ENCODE results near the gene GHRL. TPM values are rescaled to one million over a fixed set of nuclear protein-coding genes. Genes with fewer than 3 reads are reported as not detected.
A peak's percentile ranks its signal among the peaks of the same experiment; 100 is the strongest.

The GHRL gene, protein sequence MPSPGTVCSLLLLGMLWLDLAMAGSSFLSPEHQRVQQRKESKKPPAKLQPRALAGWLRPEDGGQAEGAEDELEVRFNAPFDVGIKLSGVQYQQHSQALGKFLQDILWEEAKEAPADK
- under 1 TPM in 1 of 2 donors, not detected in 1; 0.60 TPM for total RNA-seq
- long read RNA-seq, partial matches to known transcripts: 0 of 1 reads
- long read RNA-seq, other reads (novel, unspliced or antisense): 1 of 1 reads

- ATAC-seq (peak in 1 of 2 donors; percentile 22), DNase-seq (no peak)
- intact Hi-C loops (cut with DNase I): no loop called here
Observed at GRCh38 chr3:10292505-10293419, at the start of gene GHRL. TSS of gene GHRL (minus strand) at chr3:10292947. CDS start at chr3:10290180, 2,767 bp downstream.

DNA sequence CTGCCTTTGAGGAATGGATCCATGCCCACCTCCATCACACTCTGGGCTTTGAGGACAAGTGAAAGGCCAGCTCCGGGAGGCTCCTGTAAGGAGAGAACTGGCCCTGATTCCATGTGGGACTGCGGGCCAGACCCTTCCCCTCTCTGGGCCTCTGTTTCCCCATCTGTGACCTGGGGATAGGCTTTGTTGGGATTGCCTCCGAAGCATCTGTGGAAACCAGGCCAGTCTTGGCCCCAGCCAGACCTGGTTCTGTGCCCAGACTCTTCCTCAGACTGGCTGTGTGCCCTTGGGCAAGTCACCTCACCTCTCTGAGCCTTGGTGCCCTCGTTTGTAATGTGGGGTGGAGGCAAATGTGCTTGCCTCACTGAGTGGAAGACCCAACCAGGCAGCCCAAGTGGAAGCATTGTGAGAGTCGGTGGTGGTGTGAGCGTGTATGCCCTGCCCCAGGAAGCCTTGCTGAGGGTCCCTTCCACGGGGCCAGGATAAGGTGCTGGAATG lies 49.2 kb upstream of the GHRL start:
- no peak for DNase-seq
- ATAC-seq: no peak
- intact Hi-C loops (cut with DNase I): loop anchor here in 1 of 2 donors (5.0 kb wide), 1 partner anchor 350 kb away; no protein-coding TSS in a partner anchor

- intact Hi-C loops (cut with DNase I): loop anchor here in 1 of 2 donors (5.0 kb wide), 1 partner anchor 352 kb away; no protein-coding TSS in a partner anchor
- ATAC-seq: no peak
- DNase-seq: no peak
Observed at GRCh38 chr3:10340476-10340875, 47.7 kb upstream of the GHRL start.

GRCh38 chr3:10340046-10340445 lies 47.3 kb upstream of the GHRL start:
- DNase-seq (no peak), ATAC-seq (no peak)
- intact Hi-C loops (cut with DNase I): loop anchor here in 1 of 2 donors (5.0 kb wide), 1 partner anchor 352 kb away; no protein-coding TSS in a partner anchor

GRCh38 chr3:10339376-10339955 lies 46.7 kb upstream of the GHRL start:
- ATAC-seq: no peak
- intact Hi-C loops (cut with DNase I): no loop called here
- no peak for DNase-seq

DNA sequence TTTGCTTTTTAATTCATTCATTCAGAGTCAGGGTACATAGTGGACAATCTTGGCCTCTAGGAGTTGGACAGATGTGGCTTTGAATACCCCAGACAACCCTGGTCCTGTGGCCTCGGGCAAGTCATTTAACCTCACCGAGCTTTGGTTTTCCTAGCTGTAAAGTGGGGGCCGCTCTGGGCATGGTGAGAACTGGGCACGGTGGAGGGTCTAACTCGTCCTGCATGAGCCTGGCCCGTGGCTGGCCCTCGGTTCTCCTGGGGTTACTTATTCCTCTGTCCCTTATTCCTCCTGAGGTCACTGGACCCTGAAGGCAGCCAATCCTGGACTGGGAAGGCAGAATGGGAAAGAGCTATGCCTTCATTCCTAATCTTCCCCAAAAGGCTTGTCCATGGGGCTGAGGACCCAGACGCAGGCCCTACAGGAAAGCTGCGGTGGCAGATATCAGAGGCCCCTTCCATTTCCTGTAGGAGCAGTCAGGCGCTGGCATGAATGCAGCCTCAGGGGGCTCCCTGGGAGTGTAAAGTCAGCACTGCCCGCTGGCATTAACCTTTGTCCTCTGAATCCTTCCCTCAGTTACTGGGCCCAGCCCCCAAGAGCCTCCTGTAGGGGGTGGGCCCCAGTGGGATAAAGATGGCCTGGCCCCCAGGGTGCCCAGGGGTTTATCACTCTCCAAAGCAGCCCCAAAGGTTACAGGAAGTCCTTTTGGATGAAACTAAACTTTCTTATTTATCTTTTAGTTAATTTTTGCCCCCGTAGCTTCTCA lies 46.0 kb upstream of the GHRL start:
- ATAC-seq: no peak
- no peak for DNase-seq
- intact Hi-C loops (cut with DNase I): no loop called here

GRCh38 chr3:10338164-10338470 lies 45.4 kb upstream of the GHRL start:
- intact Hi-C loops (cut with DNase I): no loop called here
- ATAC-seq (no peak), DNase-seq (no peak)

- intact Hi-C loops (cut with DNase I): no loop called here
- ATAC-seq (no peak), DNase-seq (no peak)
Observed at GRCh38 chr3:10337323-10338163, 44.8 kb upstream of the GHRL start.

DNA sequence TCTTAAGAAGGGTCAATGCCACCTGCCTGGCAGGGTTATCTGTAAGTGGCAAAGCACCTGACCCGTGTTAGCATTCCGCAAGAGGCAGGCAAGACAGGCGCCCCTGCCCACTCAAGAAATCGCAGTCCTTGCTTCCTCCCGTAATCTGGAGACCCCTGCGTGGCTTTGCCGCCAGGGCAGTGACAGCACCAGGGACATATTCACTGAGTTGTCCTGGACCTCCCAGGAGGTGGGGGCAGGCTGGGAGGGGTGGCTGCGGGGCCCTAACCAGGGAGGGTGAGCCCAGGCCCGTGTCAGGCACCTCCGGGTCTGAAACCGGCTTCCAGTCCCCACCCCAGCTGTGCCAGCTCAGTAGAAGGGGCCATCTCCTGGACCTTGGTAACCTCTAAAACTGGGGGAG lies 44.0 kb upstream of the GHRL start:
- intact Hi-C loops (cut with DNase I): no loop called here
- no peak for DNase-seq

DNA sequence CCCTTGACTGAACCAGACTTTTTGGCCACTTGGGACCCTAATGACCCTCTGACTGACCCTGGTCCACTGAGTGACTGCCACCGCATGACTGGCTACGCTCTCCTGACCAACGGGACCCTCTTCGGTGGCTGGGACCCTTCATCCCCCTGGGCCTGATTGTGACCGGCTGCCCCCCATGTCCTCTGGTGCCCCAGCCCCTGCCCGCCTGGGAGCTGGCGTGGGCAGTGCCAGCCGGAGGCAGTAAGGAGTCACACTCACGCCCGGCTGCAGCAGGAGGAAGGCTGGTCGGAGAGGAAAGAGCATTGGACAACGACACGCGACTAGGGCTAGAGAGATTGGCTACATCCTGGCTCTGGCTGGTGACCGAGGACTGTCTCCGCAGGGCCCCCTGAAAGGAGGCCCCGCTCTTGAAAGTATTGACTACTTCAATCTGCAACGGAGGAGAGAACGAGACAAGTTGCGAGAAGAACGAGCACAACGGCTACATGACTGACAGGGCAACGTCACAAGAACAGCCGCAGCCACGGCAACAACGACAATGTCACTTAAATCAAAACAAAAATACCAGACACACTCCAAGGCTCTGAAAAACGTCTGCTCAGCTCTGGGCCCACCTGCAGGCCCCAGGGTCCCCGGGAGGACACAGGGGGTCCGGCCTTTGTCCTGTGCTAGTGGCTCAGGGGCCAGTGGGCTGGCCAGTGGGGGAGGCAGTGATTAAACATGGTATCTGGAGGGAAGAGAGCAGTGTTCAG lies 43.3 kb upstream of the GHRL start:
- DNase-seq (no peak), ATAC-seq (no peak)
- intact Hi-C loops (cut with DNase I): no loop called here

More for the DNA sequence above, 44.0 kb upstream of the GHRL start:
- no peak for ATAC-seq

DNA sequence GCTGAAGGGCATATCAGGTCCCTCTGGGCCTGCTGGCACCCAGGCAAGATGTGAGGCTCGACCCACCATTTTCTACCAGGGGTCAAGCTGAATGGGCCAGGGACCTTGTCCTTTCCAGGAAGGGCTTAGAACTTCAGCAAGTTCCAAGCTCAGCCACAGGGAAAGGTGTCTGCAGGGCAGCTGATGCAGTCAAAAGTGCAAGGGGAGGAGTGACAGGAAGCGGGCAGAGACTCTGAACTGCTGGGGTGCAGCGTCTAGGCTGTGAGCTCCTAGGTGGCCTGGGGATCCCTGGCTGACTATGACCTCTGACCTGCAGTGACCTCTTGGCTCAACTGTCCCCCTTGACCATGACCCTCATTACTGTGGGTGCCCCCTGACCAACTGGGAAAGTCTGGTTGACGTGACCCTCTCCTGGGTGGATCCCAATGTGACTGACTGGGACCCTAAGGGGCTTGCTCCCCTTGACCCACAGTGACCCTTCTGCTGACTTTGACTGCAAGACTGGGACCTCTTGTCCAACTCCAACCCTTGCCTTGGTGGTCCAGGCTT lies 42.5 kb upstream of the GHRL start:
- intact Hi-C loops (cut with DNase I): no loop called here
- no peak for ATAC-seq
- no peak for DNase-seq

DNA sequence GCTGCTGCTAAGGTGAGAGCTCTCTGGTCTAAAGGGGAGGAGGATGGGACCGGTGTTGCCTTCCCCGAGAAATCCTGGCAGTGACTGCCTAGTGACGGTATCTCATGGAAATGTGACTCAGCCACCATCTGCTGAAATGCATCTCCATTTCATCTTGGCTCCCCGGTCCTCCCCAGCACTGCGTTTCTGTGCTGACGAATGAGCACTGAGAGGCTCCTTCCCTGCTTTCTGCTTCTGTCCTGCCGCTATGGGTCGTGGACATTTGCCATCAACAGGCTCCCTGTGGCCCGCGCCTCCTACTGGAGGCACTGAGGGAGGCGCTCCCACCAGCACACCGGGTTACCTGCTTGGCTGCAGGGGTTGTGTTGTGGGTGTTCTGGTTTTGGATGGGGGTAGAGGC lies 41.7 kb upstream of the GHRL start:
- DNase-seq: no peak
- ATAC-seq: no peak
- intact Hi-C loops (cut with DNase I): no loop called here

- intact Hi-C loops (cut with DNase I): no loop called here
- DNase-seq (no peak), ATAC-seq (no peak)
Observed at GRCh38 chr3:10334042-10334441, 41.3 kb upstream of the GHRL start.

GRCh38 chr3:10333349-10333650 lies 40.6 kb upstream of the GHRL start:
- intact Hi-C loops (cut with DNase I): no loop called here
- DNase-seq (no peak), ATAC-seq (no peak)

GRCh38 chr3:10332481-10333348 lies 40.0 kb upstream of the GHRL start:
- DNase-seq (no peak), ATAC-seq (no peak)
- intact Hi-C loops (cut with DNase I): no loop called here

GRCh38 chr3:10331320-10331719 lies 38.6 kb upstream of the GHRL start:
- intact Hi-C loops (cut with DNase I): no loop called here
- DNase-seq (no peak), ATAC-seq (no peak)

GRCh38 chr3:10330319-10330718 lies 37.6 kb upstream of the GHRL start:
- ATAC-seq (no peak), DNase-seq (no peak)
- intact Hi-C loops (cut with DNase I): no loop called here

All from left cardiac atrium (tissue), 4 donors.